Natural killer cell (primary cell): ENCODE measurements around the gene MUC5AC. TPM values are rescaled to one million over a fixed set of nuclear protein-coding genes. Genes with fewer than 3 reads are reported as not detected.

ENCODE experiments used
- ATAC-seq, 3 donors: fragments of 150-1000 bp in 2 of 3; fragments of 200-7000 bp in 1 of 3; cut with Tn5 transposase; 1 replicate in 1 of 3; 2 replicates in 2 of 3; pipeline ENCODE4 v1.10.0; 2021; ENCODE audit warnings: mild to moderate bottlenecking in 2 of 3, moderate library complexity in 2 of 3
- DNase-seq, 2 donors: peaks; one replicate each; pipeline versions ENCODE4 v3.0.0 to v3.0.0-alpha.2; 2013 to 2021; ENCODE audit warnings: mixed read lengths in 1 of 2
- H3K27ac ChIP-seq: one replicate; pipeline ENCODE4 v1.5.1; 2013; ENCODE audit warnings: mild to moderate bottlenecking, low read length
- H3K27me3 ChIP-seq: one replicate; pipeline ENCODE4 v1.6.1; 2013; ENCODE audit warnings: low read length; ENCODE audit not compliant: control insufficient read depth, insufficient read depth
- H3K36me3 ChIP-seq: one replicate; pipeline ENCODE4 v1.6.1; 2013; ENCODE audit warnings: low read length; ENCODE audit not compliant: control insufficient read depth, insufficient read depth
- H3K4me1 ChIP-seq: one replicate; pipeline ENCODE4 v1.6.1; 2013; ENCODE audit warnings: low read length; ENCODE audit not compliant: control insufficient read depth, insufficient read depth
- H3K4me3 ChIP-seq: one replicate; pipeline ENCODE4 v1.5.1; 2013; ENCODE audit warnings: low read length
- H3K9me3 ChIP-seq: one replicate; pipeline ENCODE4 v1.6.1; 2013; ENCODE audit warnings: low read length; ENCODE audit not compliant: control insufficient read depth, insufficient read depth
- H3K27ac Mint-ChIP-seq, 2 donors: one replicate each; pipeline ENCODE4 v1.8.0; 2022; ENCODE audit warnings: mild to moderate bottlenecking in 2 of 2, mixed read lengths in 2 of 2, moderate library complexity in 1 of 2
- H3K27me3 Mint-ChIP-seq, 2 donors: one replicate each; pipeline ENCODE4 v1.8.0; 2022; ENCODE audit warnings: low read depth in 2 of 2, mixed read lengths in 2 of 2
- H3K36me3 Mint-ChIP-seq: one replicate; pipeline ENCODE4 v1.8.0; 2022; ENCODE audit warnings: mixed read lengths
- H3K4me1 Mint-ChIP-seq, 2 donors: one replicate each; pipeline ENCODE4 v1.8.0; 2022; ENCODE audit warnings: mixed read lengths in 2 of 2
- H3K4me3 Mint-ChIP-seq: one replicate; pipeline ENCODE4 v1.8.0; 2022; ENCODE audit warnings: mild to moderate bottlenecking, moderate library complexity, mixed read lengths
- H3K9me3 Mint-ChIP-seq, 2 donors: one replicate each; pipeline ENCODE4 v1.8.0; 2022; ENCODE audit warnings: mixed read lengths in 2 of 2
- CTCF ChIP-seq: fragments of 200-600 bp; IDR thresholded peaks from one replicate; pipeline ENCODE4 v1.8.0; 2022; ENCODE audit warnings: antibody characterized with exemption
- WGBS: methylation state at CpG from one replicate; pipeline ENCODE4 v1.1.7; 2013; ENCODE audit warnings: missing lambda C conversion rate; ENCODE audit not compliant: insufficient coverage; 5-methylcytosine and 5-hydroxymethylcytosine counted together
- intact Hi-C: fragments of 100-400 bp; cut with micrococcal nuclease; formaldehyde crosslinking; loops from one replicate; pipeline ENCODE4 v1.14.2; 2022
- total RNA-seq, 4 donors: library from RNA; stranded (reverse); fragments of 120-200 nt in 1 of 4; gene quantifications; one replicate each; pipeline versions ENCODE4 v1.2.3 to v1.2.4, GENCODE V29; 2013 to 2022

MUC5AC gene
- total RNA-seq, 3 donors from 2014 or later (not counting 1 experiment from before 2014, with no cell fraction given): not detected

DNA sequence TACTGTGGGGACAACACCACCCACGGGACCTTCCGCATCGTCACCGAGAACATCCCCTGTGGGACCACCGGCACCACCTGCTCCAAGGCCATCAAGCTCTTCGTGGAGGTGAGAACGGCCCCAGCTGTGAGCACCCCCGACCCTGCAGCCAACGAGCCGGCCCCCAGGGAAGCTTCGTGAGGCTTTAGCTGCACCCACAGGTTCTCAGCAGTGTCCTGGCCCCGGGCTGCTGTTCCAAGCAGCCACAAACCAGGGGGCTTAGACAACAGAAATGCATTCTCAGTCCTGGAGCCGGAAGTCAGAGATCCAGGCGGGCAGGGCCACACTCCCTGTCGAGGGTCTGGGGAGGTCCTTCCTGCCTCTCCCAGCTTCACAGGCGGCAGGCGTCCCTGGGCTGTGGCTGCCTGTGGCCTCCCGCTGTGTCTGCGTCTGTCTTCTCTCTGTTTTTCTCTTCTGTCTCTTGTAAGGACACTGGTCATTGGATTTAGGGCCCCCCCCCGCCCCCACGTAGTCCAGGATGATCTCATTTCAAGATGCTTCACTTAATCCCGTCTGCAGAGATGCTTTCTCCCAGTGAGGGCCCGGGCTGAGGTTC lies 77.7 kb downstream of the MUC5AC start:
- Mint-ChIP-seq H3K9me3 (no peaks in the 10 kb centered on the region), H3K4me3 (no peak overlapping the region), H3K27me3 (no peaks in the 10 kb centered on the region), H3K4me1 (no peaks in the 10 kb centered on the region), H3K36me3 (no peaks in the 10 kb centered on the region), H3K27ac (no peak overlapping the region)
- H3K9me3 ChIP-seq: no peaks in the 10 kb centered on the region
- H3K36me3 ChIP-seq: no peaks in the 10 kb centered on the region
- H3K4me1 ChIP-seq: no peaks in the 10 kb centered on the region
- no peak for ATAC-seq
- H3K4me3 ChIP-seq: no peak overlapping the region
- DNase-seq: no peak
- no peak for TF ChIP-seq CTCF
- intact Hi-C loops: no loop called here
- H3K27me3 ChIP-seq: no peaks in the 10 kb centered on the region
- H3K27ac ChIP-seq: no peak overlapping the region
- WGBS: 86% methylated on average over 23 of the region's 23 CpGs

DNA sequence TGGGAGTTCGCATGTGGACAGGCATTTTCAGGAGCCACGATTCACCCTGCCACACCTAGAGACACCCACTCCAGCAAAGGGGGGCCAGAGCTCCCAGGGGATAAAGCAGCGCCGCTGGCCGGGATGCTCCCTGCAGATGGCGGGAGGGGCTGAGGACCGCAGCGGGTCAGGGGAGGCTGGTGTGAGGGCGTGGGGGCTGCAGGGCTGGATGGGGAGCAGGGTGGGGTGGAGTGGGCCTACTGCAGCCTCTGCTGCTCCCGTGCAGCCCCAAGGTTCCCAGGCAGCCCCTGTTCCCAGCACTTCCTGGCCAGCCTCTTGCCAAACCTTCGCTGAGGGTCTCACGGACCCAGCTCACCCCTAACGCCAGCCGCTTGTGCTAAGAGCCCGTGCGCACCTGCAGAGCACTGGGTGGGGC lies 78.2 kb downstream of the MUC5AC start:
- Histone ChIP-seq H3K36me3 (no peaks in the 10 kb centered on the region), H3K9me3 (no peaks in the 10 kb centered on the region), H3K4me1 (no peaks in the 10 kb centered on the region), H3K27me3 (no peaks in the 10 kb centered on the region), H3K4me3 (no peak overlapping the region), H3K27ac (no peak overlapping the region)
- ATAC-seq: no peak
- Mint-ChIP-seq H3K4me1 (no peaks in the 10 kb centered on the region), H3K9me3 (no peaks in the 10 kb centered on the region), H3K36me3 (no peaks in the 10 kb centered on the region), H3K27me3 (no peaks in the 10 kb centered on the region), H3K27ac (no peak overlapping the region), H3K4me3 (no peak overlapping the region)
- intact Hi-C loops: no loop called here
- TF ChIP-seq CTCF: no peak
- 84% methylated on average over 16 of the region's 16 CpGs for WGBS
- DNase-seq: no peak

GRCh38 chr11:1236316-1237127 lies 78.8 kb downstream of the MUC5AC start:
- no peak for TF ChIP-seq CTCF
- ATAC-seq: no peak
- Histone ChIP-seq H3K4me1 (no peaks in the 10 kb centered on the region), H3K9me3 (no peaks in the 10 kb centered on the region), H3K27ac (no peak overlapping the region), H3K36me3 (no peaks in the 10 kb centered on the region), H3K4me3 (no peak overlapping the region), H3K27me3 (no peaks in the 10 kb centered on the region)
- no peak for DNase-seq
- Mint-ChIP-seq H3K4me1 (no peaks in the 10 kb centered on the region), H3K9me3 (no peaks in the 10 kb centered on the region), H3K27me3 (no peaks in the 10 kb centered on the region), H3K27ac (no peak overlapping the region), H3K36me3 (no peaks in the 10 kb centered on the region), H3K4me3 (no peak overlapping the region)
- intact Hi-C loops: no loop called here
- 89% methylated on average over 37 of the region's 37 CpGs for WGBS
